DMS114 treated with DMSO at 0.1 percent for 48 hours (cell line): ENCODE results near the gene MVK.

Experiments
- DNase-seq: peaks from one replicate; lab custom pipeline; 2025; ENCODE audit not compliant: unreplicated experiment; lab: John Stamatoyannopoulos, UW

The MVK gene

GRCh38 chr12:109626378-109627115 lies 53.0 kb downstream of the MVK start:
- DNase-seq = no peak

- DNase-seq = no peak
Measured at GRCh38 chr12:109627633-109628032, 54.0 kb downstream of the MVK start.

- DNase-seq = no peak
Measured at GRCh38 chr12:109630107-109630506, 56.5 kb downstream of the MVK start.

- no peak for DNase-seq
Measured at GRCh38 chr12:109630815-109631214, 57.2 kb downstream of the MVK start.

- DNase-seq = no peak
Measured at GRCh38 chr12:109631302-109631701, 57.7 kb downstream of the MVK start.

GRCh38 chr12:109631751-109632150 lies 58.2 kb downstream of the MVK start:
- no peak for DNase-seq

GRCh38 chr12:109632342-109632741 lies 58.7 kb downstream of the MVK start:
- DNase-seq = no peak

- DNase-seq = no peak
Measured at GRCh38 chr12:109635717-109636116, 62.1 kb downstream of the MVK start.

- DNase-seq = no peak
Measured at GRCh38 chr12:109637348-109637747, 63.8 kb downstream of the MVK start.

GRCh38 chr12:109637996-109638395 lies 64.4 kb downstream of the MVK start:
- DNase-seq = no peak

GRCh38 chr12:109638735-109639134 lies 65.1 kb downstream of the MVK start:
- DNase-seq = no peak

GRCh38 chr12:109639151-109639872 lies 65.7 kb downstream of the MVK start:
- DNase-seq = no peak

GRCh38 chr12:109640961-109641360 lies 67.4 kb downstream of the MVK start:
- DNase-seq = no peak

- no peak for DNase-seq
Measured at GRCh38 chr12:109641422-109641821, 67.8 kb downstream of the MVK start.

- no peak for DNase-seq
Measured at GRCh38 chr12:109642506-109643132, 69.0 kb downstream of the MVK start.

- DNase-seq = no peak
Measured at GRCh38 chr12:109645194-109645593, 71.6 kb downstream of the MVK start.

- DNase-seq = no peak
Measured at GRCh38 chr12:109645708-109646107, 72.1 kb downstream of the MVK start.
